Measurements from ENCODE around the gene ASB2. TPM values are rescaled to one million over a fixed set of nuclear protein-coding genes. Genes with fewer than 3 reads are reported as not detected.

ASB2 gene
- total RNA-seq, 1 donor from 2014 or later: 1.2 TPM

- TF ChIP-seq CTCF (IDR thresholded peaks at IDR 0.05; ENCODE audit: unreplicated experiment): no peak
- Mint-ChIP-seq H3K4me1 (no peaks in the 10 kb centered on the region), H3K36me3 (no peaks in the 10 kb centered on the region), H3K27me3 (ENCODE audit: low read depth) (no peaks in the 10 kb centered on the region), H3K27ac (no peak overlapping the region), H3K9me3 (no peaks in the 10 kb centered on the region), H3K4me3 (no peak overlapping the region)
- DNase-seq (ENCODE audit: low spot score in 2 of 2, unreplicated experiment in 2 of 2): no peak
Observed at GRCh38 chr14:93927800-93928145, 48.6 kb downstream of the ASB2 start.

- no peaks in the 10 kb centered on the region for H3K4me1 Mint-ChIP-seq
- no peak for TF ChIP-seq CTCF (IDR thresholded peaks at IDR 0.05; ENCODE audit: unreplicated experiment)
- no peak within 1 kb of the TSS for H3K27ac Mint-ChIP-seq
- H3K27me3 Mint-ChIP-seq (ENCODE audit: low read depth): no peaks in the 10 kb centered on the region
- no peak for DNase-seq (ENCODE audit: low spot score in 2 of 2, unreplicated experiment in 2 of 2)
- H3K36me3 Mint-ChIP-seq: no peaks in the 10 kb centered on the region
- no peak within 1 kb of the TSS for H3K4me3 Mint-ChIP-seq
- H3K9me3 Mint-ChIP-seq: no peaks in the 10 kb centered on the region
Observed at GRCh38 chr14:93926873-93927799, 49.2 kb downstream of the ASB2 start, which contains the start of gene FAM181A. FAM181A (plus strand) TSS chr14:93927344; CDS start chr14:93928286, 942 bp downstream.

GRCh38 chr14:93926245-93926872, 50.0 kb downstream of the ASB2 start:
- Mint-ChIP-seq H3K27ac (no peak overlapping the region), H3K36me3 (no peaks in the 10 kb centered on the region), H3K4me1 (no peaks in the 10 kb centered on the region), H3K9me3 (no peaks in the 10 kb centered on the region), H3K27me3 (ENCODE audit: low read depth) (no peaks in the 10 kb centered on the region), H3K4me3 (no peak overlapping the region)
- no peak for DNase-seq (ENCODE audit: low spot score in 2 of 2, unreplicated experiment in 2 of 2)
- no peak for TF ChIP-seq CTCF (IDR thresholded peaks at IDR 0.05; ENCODE audit: unreplicated experiment)

- Mint-ChIP-seq H3K4me3 (no peak overlapping the region), H3K36me3 (no peaks in the 10 kb centered on the region), H3K4me1 (no peaks in the 10 kb centered on the region), H3K27ac (no peak overlapping the region), H3K9me3 (no peaks in the 10 kb centered on the region), H3K27me3 (ENCODE audit: low read depth) (no peaks in the 10 kb centered on the region)
- TF ChIP-seq CTCF (IDR thresholded peaks at IDR 0.05; ENCODE audit: unreplicated experiment): no peak
- no peak for DNase-seq (ENCODE audit: low spot score in 2 of 2, unreplicated experiment in 2 of 2)
Observed at GRCh38 chr14:93925374-93925895, 50.9 kb downstream of the ASB2 start.

GRCh38 chr14:93924592-93925355, 51.6 kb downstream of the ASB2 start:
- no peak overlapping the region for H3K4me3 Mint-ChIP-seq
- no peak overlapping the region for H3K27ac Mint-ChIP-seq
- H3K36me3 Mint-ChIP-seq: no peaks in the 10 kb centered on the region
- H3K4me1 Mint-ChIP-seq: no peaks in the 10 kb centered on the region
- H3K9me3 Mint-ChIP-seq: no peaks in the 10 kb centered on the region
- no peak for DNase-seq (ENCODE audit: low spot score in 2 of 2, unreplicated experiment in 2 of 2)
- TF ChIP-seq CTCF (IDR thresholded peaks at IDR 0.05; ENCODE audit: unreplicated experiment): no peak
- H3K27me3 Mint-ChIP-seq (ENCODE audit: low read depth): no peaks in the 10 kb centered on the region
